Activated effector memory CD4-positive, alpha-beta T cell treated with anti-CD3 and anti-CD28 coated beads, Interleukin-2, amount 50 U/mL, for 16 hours (primary cell): ENCODE data around the gene FBN2.

Source experiments
- DNase-seq: peaks from one replicate; pipeline ENCODE4 v3.0.0-alpha.2; 2020

Gene FBN2

GRCh38 chr5:128538000-128538249 is at the start of gene FBN2:
Gene FBN2, minus strand, starts transcription at chr5:128538245. Its CDS starts 642 bp downstream, at chr5:128537603.
- DNase-seq = no peak

DNA sequence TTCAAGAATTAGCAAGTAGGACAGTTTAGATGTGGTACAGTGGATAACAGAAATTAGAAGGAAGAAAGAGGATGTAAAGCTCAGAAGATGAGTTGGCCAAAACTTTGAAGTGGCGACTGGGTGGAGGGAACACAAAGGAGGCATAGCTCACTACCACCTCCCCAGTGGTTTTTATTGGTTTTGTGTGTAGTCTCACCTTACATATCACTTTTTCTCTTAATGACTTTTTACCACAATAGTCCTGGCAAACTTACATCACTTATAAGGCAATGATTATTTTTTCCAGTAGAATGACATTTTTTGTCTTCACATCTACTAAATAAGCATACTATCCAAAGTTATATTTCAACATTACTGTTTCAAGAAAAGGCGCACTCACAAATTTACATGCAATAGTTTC is 49.2 kb upstream of the FBN2 start:
- no peak for DNase-seq

DNA sequence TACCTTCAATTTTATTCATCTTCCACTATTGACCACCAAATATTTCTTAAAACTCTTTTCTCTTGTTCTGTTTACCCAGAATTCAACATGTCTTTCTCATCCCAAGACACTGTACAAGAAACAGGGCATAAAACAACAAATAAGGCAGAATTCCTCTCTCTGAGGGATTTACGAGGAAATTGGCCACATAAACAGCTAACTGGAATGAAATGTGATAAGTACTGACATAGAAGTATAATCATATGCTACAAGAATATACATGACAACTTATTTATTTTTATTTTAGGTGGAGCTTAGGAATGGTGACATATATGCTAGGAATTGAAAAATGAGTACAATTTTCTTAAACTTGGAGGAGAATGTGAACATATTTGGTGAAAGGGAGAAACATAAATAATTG is 48.8 kb upstream of the FBN2 start:
- no peak for DNase-seq

DNA sequence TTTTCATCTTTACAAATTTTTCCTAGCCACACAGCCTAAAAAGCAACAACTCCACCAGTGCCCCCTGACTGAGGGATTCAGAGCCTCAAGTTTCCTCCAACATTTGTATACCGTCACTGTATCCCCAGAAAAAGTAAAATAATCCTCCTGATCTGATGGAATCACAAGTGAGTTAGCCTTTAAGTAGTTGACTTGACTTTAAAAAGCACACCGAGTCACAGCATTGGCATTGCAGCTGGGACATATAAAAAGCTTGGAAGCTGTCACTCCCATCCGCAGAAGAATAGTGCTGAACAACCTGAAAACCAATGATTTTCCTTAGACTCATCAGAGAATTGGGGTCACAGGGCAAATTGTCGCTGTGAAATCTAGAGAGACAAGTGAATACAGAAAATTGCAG is 41.6 kb upstream of the FBN2 start:
- DNase-seq = no peak

GRCh38 chr5:128579093-128579492 is 41.0 kb upstream of the FBN2 start:
- DNase-seq = no peak

DNA sequence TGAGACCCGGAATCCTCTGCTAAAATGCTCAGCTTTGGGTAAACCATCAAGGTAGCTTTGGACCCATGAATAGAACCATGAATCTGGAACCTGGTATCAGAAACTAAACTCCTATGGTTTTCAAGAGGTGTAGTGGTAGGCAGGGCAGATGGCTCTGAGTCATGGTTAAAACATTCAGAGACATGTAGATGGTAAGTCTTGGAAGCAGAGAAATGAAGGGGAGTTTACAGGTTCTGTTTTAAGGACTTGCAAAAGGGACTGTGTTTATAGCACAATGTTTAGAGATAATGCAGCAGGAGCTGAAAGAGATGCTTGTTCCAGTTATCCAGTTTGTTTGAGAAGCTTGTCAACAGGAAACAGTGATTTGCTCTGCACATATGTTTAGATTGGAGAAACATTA is 36.0 kb upstream of the FBN2 start:
- DNase-seq = no peak

DNA sequence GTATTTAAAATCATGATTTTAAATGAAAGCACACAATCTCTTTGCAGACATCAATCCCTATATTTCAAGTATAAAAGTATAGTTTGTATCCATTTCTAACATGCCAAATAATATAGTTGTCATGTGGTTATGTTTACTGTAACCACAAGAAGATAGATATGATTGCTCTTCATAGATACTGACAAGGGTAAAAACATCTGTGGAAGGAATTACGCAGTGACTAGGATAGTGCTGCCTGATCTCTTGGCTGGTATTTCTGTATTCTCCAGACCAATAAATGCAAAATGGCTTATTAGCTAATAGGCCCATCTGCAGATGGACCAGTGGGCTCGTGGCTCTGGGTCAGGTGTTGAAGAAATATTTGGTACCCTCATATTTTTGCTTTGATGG is 34.9 kb upstream of the FBN2 start:
- DNase-seq = no peak

DNA sequence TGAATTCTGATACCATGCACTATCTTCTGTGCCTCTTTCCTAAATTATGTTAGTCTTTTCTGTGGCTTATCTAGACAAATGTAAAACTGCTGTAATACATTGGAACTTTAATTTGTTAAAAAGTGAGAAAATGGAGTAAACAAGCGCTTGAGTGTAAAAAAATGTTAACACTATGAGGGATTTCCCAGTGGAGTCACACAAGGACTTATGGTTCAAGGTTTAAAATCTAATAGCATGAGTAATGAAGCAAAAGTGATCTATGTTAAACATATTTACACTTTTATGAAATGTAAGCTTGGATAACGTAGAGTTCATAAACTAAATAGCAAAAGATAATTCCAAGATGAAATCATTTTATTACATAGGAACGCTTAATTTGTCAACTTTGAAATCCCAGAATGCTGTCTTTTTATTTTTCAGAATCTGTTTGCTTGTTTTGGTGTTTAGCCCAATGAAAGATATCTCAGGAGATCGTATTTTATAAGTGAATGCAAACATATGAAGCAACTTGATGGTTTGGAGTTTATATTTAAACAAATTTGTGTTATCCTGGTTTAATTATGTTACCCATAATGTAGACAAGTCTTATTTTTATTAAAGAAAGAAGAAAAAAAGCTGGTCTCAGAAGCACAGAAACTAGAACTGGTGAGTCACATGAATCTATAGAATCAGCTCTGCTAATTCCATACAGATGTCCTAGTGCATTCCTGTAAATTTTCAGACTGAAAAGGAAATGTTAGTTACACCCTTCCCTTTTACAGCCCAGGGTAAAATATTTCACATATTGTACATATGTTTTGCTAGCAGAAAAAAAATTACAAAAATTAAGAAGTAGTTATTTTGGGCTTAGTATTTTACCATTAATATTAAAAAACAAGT is 34.2 kb upstream of the FBN2 start:
- no peak for DNase-seq

DNA sequence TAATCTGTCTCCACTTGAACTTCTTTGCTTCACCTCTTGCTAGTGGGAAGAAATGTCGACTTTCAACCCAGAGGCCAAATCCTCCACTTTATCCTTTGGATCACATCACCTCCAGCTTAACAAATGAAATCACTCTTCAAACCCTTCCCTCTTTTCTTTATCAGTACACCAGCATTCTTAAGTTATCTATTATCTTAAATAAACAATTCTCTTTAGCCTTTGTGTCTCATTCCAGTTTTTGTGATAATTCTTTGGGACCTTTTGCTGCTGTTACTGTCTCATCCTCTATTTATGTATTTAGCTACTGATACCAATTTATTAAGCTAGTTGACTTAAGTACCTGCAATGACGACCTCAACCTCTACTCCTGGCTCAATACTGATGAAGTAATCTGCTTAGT is 28.1 kb upstream of the FBN2 start:
- DNase-seq = no peak

DNA sequence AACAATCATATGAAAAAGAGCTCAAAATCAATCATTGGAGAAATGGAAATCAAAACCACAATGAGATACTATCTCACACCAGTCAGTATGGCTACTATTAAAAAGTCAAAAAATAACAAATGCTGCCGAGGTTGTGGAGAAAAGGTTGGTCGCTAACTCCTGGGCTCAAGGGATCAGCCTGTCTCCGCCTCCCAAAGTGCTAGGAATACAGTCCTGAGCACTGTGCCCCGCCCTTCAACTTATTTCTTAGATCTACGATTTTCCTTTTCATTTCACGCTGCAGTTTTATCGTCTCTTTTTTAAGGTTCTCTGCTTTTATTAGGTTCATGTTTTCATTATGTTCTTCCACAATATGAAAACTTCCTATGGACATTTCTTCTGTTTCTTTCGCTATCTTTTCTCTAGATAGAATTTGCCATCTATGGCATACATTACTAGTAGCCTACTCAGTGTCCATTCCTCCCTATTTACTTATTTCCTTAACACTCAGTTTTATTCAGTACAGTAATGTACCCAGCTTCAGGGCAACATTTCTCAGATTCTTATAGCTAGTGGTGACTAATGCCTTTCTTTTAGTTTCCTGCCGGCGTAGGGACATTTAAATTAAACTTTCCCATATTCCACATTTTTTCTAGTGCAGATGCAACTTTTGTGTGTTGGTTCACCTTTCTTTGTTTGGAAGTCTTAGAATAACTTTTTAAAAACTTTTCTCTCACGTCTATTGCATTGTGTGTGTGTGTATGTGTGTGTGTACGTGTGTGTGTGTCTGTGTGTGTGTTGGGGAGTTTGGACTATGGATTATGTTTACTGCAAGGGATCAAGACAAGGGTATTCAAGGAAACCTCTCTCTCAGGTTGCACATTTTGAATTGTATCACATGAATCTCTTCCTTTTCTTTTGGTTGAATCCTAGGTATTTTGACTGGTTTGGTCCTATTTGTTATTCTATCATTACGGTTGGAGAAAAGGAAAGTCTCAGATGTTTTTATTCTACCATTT is 21.6 kb upstream of the FBN2 start:
- DNase-seq = no peak

GRCh38 chr5:128553747-128554146 is 15.7 kb upstream of the FBN2 start:
- DNase-seq = no peak

- no peak for DNase-seq
Measured at GRCh38 chr5:128551476-128551875, 13.4 kb upstream of the FBN2 start.

- DNase-seq = no peak
Measured at GRCh38 chr5:128549496-128549895, 11.5 kb upstream of the FBN2 start.

DNA sequence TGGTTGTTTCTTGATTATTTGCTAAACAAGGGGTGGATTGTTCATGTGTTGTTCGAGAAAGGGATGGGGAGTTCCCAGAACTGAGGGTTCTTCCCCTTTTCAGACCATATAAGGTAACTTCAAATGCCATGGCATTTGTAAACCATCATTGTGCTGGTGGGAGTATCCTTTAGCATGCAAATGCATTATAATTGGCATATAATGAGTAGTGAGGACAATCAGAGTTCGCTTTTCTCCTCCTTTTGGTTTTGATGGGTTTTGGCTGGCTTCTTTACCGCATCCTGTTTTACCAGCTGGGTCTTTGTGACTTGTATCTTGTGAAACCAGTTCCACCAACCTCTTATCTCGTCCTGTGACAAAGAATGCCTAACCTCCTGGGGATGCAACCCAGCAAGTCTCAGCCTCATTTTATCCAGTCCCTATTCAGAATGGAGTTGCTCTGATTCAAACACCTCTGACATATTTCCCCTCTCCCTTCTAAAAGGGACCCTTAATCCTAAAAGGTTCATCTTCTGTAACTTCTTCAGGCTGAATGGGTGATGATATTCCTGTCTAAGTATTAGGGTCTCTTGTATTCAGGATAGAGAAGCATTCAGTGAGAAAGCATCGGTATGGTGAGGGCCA is 8.7 kb upstream of the FBN2 start:
- no peak for DNase-seq

- no peak for DNase-seq
Measured at GRCh38 chr5:128541385-128541784, 3.3 kb upstream of the FBN2 start.

DNA sequence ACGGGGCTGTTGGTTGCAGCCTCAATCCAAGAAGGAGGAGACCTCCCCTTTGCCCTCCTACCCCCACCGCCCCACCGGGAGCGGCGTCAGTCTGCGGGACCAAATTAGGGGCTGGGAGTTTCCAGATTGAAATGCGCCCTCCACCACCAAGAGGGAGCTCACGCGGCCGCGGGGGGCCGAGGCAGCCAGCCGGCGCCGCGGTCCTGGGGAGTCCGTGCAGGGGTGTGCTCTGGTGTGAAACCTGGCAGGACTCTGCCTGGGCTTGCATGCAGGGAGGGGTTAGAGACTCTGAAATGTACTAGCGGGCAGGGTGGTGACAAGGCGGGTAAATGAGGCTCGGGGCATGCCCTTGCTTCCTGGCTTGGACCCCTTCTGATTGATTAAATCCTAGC is 989 bp upstream of the FBN2 start:
- no peak for DNase-seq

GRCh38 chr5:128538250-128539037 is 399 bp upstream of the FBN2 start:
- no peak for DNase-seq

DNA sequence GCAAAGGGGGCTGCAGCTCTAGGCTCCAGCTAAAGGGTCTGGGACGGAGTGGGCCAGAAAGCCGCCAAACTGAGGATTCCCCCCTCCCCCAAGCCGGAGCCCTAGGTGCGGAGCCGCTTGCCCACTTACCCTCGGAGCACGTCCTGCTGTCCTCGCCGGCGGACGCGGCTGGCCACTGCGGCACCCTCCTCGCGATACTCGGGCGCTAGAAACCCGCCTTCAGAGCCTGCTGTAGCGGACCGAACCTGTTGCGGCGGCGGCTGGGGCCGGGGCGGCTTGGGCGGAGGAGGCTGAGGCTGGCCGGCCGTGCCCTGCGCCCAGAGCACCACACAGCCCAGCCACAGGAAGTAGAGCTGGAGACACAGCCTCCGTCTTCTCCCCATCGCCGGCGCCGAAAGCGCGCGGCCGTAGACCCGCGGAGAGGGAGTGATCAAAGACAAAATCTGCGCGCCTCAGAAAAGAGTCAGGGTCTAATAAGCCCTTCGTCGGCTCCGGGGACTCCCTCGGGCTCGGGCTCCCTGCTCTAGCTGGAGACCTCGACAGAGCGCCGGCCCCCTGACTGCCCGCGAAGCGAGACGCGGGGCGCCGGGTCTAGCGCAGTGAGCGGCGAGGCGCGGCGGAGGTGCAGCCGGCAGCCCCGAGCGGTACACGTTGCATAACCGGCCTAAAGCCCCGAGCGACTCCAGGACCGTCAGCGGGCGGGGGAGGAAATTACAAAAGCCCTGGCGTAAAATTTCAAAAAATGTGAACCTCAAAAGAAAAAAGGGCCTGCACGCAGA is 635 bp downstream of the FBN2 start:
- no peak for DNase-seq

DNA sequence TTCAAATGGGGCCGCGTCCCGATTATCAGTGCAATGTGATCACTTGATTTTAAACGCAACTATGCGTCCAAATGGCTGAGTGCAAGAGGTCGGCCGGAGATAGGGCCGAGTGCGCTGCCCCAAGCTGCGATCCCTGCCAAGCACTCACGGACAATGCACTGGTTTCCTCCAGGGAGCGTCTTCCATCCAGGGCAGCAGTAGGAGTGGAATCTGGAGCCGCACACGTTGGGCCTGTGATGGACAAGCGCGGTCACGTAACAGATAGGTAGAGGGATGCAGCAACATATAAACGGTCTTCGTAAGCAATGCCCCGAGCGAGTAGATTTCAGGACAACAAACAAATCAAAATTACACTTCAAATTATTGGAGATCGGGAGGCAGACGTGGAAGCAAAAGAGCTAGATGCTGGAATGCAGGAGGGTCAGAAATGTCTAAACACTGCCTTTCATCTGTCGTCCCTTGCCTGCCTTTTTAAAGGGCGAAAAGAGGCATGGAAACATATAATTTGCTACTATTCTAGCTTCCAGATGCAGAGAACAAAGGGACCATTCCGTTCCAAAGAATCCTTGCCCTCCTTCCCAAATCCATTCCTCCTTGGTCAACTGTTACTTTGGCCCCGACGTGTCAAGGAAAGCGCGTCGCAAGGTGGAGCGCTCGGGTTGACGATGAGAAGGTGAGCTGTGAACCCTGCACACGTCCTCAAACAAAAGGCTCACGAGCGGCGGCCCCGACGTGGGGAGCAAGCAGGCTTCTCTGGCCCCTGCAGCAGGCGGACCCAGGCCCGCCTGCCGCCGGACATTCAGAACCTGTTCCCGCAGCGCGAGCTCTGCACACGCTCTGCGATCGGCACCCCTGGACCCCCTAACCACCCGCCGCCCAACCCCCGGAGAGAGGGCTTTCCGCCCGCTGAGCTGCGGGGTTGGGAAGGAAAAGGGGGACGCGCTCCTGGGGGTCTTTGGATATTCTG is 1.5 kb downstream of the FBN2 start:
- no peak for DNase-seq

- DNase-seq = no peak
Measured at GRCh38 chr5:128535251-128535650, 2.8 kb downstream of the FBN2 start.

- no peak for DNase-seq
Measured at GRCh38 chr5:128534726-128535125, 3.3 kb downstream of the FBN2 start.
